ENCODE measurements around the gene CTSD. TPM values are rescaled to one million over a fixed set of nuclear protein-coding genes. Genes with fewer than 3 reads are reported as not detected.

Gene CTSD
- total and polyA plus RNA-seq, 2 experiments from 2014 or later: 67.1 to 251 TPM

DNA sequence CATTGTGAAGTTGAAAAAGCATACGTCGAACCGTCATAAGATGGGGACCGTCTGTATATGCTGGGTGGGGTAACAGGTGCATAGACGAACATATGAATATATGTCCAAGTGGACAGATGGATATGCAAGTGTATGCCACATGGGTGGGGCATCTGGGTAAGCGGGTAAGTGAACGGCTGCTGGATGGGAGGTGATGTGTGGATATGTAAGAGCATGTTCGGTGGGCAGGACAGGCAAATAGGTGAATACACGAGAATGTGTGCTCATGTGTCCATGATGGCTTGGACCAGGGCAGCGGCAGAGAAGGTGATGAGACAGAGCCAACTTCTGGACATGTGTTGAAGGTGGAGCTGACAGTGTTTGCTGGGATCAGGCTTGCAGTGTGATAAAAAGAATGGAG lies 25.3 kb downstream of the CTSD start (continued):
- TF ChIP-seq, protein P1, sequence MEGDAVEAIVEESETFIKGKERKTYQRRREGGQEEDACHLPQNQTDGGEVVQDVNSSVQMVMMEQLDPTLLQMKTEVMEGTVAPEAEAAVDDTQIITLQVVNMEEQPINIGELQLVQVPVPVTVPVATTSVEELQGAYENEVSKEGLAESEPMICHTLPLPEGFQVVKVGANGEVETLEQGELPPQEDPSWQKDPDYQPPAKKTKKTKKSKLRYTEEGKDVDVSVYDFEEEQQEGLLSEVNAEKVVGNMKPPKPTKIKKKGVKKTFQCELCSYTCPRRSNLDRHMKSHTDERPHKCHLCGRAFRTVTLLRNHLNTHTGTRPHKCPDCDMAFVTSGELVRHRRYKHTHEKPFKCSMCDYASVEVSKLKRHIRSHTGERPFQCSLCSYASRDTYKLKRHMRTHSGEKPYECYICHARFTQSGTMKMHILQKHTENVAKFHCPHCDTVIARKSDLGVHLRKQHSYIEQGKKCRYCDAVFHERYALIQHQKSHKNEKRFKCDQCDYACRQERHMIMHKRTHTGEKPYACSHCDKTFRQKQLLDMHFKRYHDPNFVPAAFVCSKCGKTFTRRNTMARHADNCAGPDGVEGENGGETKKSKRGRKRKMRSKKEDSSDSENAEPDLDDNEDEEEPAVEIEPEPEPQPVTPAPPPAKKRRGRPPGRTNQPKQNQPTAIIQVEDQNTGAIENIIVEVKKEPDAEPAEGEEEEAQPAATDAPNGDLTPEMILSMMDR (conservative IDR thresholded peaks at IDR 0.05; ENCODE audit: low read depth in 2 of 2): no peak
- TF ChIP-seq, protein P2, sequence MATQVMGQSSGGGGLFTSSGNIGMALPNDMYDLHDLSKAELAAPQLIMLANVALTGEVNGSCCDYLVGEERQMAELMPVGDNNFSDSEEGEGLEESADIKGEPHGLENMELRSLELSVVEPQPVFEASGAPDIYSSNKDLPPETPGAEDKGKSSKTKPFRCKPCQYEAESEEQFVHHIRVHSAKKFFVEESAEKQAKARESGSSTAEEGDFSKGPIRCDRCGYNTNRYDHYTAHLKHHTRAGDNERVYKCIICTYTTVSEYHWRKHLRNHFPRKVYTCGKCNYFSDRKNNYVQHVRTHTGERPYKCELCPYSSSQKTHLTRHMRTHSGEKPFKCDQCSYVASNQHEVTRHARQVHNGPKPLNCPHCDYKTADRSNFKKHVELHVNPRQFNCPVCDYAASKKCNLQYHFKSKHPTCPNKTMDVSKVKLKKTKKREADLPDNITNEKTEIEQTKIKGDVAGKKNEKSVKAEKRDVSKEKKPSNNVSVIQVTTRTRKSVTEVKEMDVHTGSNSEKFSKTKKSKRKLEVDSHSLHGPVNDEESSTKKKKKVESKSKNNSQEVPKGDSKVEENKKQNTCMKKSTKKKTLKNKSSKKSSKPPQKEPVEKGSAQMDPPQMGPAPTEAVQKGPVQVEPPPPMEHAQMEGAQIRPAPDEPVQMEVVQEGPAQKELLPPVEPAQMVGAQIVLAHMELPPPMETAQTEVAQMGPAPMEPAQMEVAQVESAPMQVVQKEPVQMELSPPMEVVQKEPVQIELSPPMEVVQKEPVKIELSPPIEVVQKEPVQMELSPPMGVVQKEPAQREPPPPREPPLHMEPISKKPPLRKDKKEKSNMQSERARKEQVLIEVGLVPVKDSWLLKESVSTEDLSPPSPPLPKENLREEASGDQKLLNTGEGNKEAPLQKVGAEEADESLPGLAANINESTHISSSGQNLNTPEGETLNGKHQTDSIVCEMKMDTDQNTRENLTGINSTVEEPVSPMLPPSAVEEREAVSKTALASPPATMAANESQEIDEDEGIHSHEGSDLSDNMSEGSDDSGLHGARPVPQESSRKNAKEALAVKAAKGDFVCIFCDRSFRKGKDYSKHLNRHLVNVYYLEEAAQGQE (IDR thresholded peaks at IDR 0.05; ENCODE audit: unreplicated experiment): no peak
- TF ChIP-seq EZH2 (IDR thresholded peaks at IDR 0.05; ENCODE audit: low read depth, unreplicated experiment): no peak
- no peak for TF ChIP-seq EZH2phosphoT487 (IDR thresholded peaks at IDR 0.05; ENCODE audit: unreplicated experiment)
- TF ChIP-seq POLR2AphosphoS5 (IDR thresholded peaks at IDR 0.05; ENCODE audit: low read depth): no peak
- no peak for TF ChIP-seq NANOG (IDR thresholded peaks at IDR 0.05; ENCODE audit: borderline replicate concordance)

DNA sequence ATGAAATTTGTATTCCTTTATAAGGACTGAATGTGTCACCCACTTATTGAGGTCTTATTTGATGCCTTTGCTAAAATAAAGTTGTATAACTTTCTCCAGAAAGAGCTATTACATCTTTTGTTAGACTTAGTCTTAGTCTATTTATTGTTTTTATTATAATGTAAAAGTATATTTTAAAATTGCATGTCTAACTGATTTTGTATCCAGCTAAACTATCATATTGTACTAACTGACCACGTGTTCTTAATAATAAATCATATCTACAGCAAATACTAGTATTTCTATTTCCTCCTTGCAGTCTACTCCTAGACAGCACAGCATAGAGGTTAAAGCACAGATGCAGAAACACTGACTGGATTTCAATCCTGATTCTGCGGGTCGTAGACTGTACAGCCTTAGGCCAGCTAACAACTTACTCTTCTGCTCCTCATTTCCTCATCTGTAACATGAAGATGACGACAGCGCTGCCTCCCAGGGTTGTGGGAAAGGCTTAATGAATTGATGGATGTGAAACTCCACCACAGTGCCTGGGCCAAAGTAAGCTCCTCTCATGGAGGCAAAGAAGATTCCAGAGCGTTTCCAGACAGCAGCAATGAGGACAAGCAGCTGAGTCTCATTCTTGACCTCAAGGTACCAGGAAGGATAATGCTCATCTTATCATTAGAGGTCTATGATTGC lies 26.5 kb downstream of the CTSD start:
- peaks cover 21% of the 10 kb centered on the region for H3K27me3 Mint-ChIP-seq (ENCODE audit: insufficient read depth, low read depth, poor library complexity)
- no peak overlapping the region for H3K27ac ChIP-seq (ENCODE audit: low read depth)
- H4K20me1 ChIP-seq (replicated peaks; ENCODE audit: insufficient read depth): no peaks in the 10 kb centered on the region
- H3K4me3 ChIP-seq: no peak overlapping the region
- H3K27ac Mint-ChIP-seq: no peak overlapping the region
- ATAC-seq (no peak), DNase-seq (ENCODE audit: low spot score) (no peak)
- no peaks in the 10 kb centered on the region; the same call in 1 of the 2 replicates for H3K27me3 ChIP-seq (ENCODE audit: insufficient read depth)
- TF ChIP-seq NANOG (IDR thresholded peaks at IDR 0.05; ENCODE audit: borderline replicate concordance) (no peak), CREB1 (CRISPR knock-in tag; IDR thresholded peaks at IDR 0.05; ENCODE audit: low read depth) (no peak), STAT1 (IDR thresholded peaks at IDR 0.05; ENCODE audit: unreplicated experiment) (no peak), POLR2AphosphoS5 (IDR thresholded peaks at IDR 0.05; ENCODE audit: low read depth) (no peak), ZNF331 (CRISPR knock-in tag; IDR thresholded peaks at IDR 0.05; ENCODE audit: low read depth) (no peak), JUNB (IDR thresholded peaks at IDR 0.05; ENCODE audit: unreplicated experiment) (no peak), ZNF114 (CRISPR knock-in tag; IDR thresholded peaks at IDR 0.05) (no peak)
- TF ChIP-seq, protein P1 (conservative IDR thresholded peaks at IDR 0.05; ENCODE audit: low read depth in 2 of 2): no peak
- TF ChIP-seq, protein P2 (IDR thresholded peaks at IDR 0.05; ENCODE audit: unreplicated experiment): no peak
- TF ChIP-seq, protein P3, sequence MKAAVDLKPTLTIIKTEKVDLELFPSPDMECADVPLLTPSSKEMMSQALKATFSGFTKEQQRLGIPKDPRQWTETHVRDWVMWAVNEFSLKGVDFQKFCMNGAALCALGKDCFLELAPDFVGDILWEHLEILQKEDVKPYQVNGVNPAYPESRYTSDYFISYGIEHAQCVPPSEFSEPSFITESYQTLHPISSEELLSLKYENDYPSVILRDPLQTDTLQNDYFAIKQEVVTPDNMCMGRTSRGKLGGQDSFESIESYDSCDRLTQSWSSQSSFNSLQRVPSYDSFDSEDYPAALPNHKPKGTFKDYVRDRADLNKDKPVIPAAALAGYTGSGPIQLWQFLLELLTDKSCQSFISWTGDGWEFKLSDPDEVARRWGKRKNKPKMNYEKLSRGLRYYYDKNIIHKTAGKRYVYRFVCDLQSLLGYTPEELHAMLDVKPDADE (IDR thresholded peaks at IDR 0.05): no peak
- H3F3A ChIP-seq (replicated peaks; ENCODE audit: low read depth): no peaks in the 10 kb centered on the region
- no peak overlapping the region for H2AFZ ChIP-seq
- no peaks in the 10 kb centered on the region for H3K4me1 ChIP-seq (ENCODE audit: insufficient read depth)
- no peak overlapping the region for H3K4me3 Mint-ChIP-seq
- no peaks in the 10 kb centered on the region for H3K79me2 ChIP-seq (replicated peaks; ENCODE audit: insufficient read depth)
- H3K9me2 ChIP-seq (ENCODE audit: insufficient read depth): no peaks in the 10 kb centered on the region; the same call in 1 of the 2 replicates
- no peak overlapping the region for H3K4me2 ChIP-seq
- H3K36me3 ChIP-seq (ENCODE audit: insufficient read depth): no peaks in the 10 kb centered on the region
- H3K4me1 Mint-ChIP-seq: no peaks in the 10 kb centered on the region; the same call in 2 of the 3 replicates
- H3K9me3 Mint-ChIP-seq: peaks cover 5% of the 10 kb centered on the region; the same call in 2 of the 3 replicates
- H3K36me3 Mint-ChIP-seq (ENCODE audit: low read depth): no peaks in the 10 kb centered on the region

Measured in GM23338 (cell line).